Measurements from ENCODE around the gene ETV3.
A peak's percentile ranks its signal among the peaks of the same experiment; 100 is the strongest.

DNA sequence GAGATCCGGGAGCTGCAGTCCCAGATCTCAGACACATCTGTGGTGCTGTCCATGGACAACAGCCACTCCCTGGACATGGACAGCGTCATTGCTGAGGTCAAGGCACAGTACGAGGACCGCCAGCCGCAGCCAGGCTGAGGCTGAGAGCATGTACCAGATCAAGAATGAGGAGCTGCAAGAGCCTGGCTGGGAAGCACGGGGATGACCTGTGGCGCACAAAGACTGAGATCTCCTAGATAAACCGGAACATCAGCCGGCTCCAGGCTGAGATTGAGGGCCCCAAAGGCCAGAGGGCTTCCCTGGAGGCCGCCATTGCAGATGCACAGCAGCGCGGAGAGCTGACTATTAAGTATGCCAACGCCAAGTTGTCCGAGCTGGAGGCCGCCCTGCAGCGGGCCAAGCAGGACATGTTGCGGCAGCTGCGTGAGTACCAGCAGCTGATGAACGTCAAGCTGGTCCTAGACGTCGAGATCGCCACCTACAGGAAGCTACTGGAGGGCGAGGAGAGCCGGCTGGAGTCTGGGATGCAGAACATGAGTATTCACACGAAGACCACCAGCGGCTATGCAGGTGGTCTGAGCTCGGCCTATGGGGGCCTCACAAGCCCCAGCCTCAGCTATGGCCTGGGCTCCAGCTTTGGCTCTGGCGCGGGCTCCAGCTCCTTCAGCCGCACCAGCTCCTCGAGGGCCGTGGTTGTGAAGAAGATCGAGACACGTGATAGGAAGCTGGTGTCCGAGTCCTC lies 64.1 kb downstream of the ETV3 start:
- TF ChIP-seq CTCF (IDR thresholded peaks at IDR 0.05) (peak; percentile 54 to 70 (median 68)), POLR2AphosphoS5 (IDR thresholded peaks at IDR 0.05) (no peak)
